Neural crest cell (in vitro differentiated cells): ENCODE data around the gene NR2F2. TPM values are rescaled to one million over a fixed set of nuclear protein-coding genes. Genes with fewer than 3 reads are reported as not detected.

ENCODE experiments used
- DNase-seq: peaks from one replicate; pipeline ENCODE4 v3.0.0; 2021; ENCODE audit warnings: low read depth, mixed read lengths, low spot score
- H3K27ac Mint-ChIP-seq: one replicate; pipeline ENCODE4 v1.8.0; 2021; ENCODE audit warnings: mild to moderate bottlenecking, mixed read lengths; ENCODE audit not compliant: unreplicated experiment
- H3K27me3 Mint-ChIP-seq: 2 replicates; pipeline ENCODE4 v1.8.0; 2021; ENCODE audit warnings: low read depth, mild to moderate bottlenecking, mixed read lengths
- H3K36me3 Mint-ChIP-seq: 2 replicates; pipeline ENCODE4 v1.8.0; 2021; ENCODE audit warnings: low read depth, mild to moderate bottlenecking, mixed read lengths
- H3K4me1 Mint-ChIP-seq: 2 replicates; pipeline ENCODE4 v1.8.0; 2021; ENCODE audit warnings: mixed read lengths
- H3K4me3 Mint-ChIP-seq: one replicate; pipeline ENCODE4 v1.8.0; 2021; ENCODE audit warnings: mild to moderate bottlenecking, mixed read lengths
- H3K9me3 Mint-ChIP-seq: 2 replicates; pipeline ENCODE4 v1.8.0; 2021; ENCODE audit warnings: mixed read lengths
- CTCF ChIP-seq: fragments of 200-600 bp; sonication (generic); conservative IDR thresholded peaks from 2 replicates; pipeline ENCODE4 v1.5.0; 2021; ENCODE audit warnings: antibody characterized with exemption, mild to moderate bottlenecking
- total RNA-seq: library from RNA; stranded (reverse); gene quantifications from 2 replicates; pipeline ENCODE4 v1.2.1, GENCODE V29; 2021

The NR2F2 gene
- total RNA-seq, 1 donor from 2014 or later: 147 TPM

DNA sequence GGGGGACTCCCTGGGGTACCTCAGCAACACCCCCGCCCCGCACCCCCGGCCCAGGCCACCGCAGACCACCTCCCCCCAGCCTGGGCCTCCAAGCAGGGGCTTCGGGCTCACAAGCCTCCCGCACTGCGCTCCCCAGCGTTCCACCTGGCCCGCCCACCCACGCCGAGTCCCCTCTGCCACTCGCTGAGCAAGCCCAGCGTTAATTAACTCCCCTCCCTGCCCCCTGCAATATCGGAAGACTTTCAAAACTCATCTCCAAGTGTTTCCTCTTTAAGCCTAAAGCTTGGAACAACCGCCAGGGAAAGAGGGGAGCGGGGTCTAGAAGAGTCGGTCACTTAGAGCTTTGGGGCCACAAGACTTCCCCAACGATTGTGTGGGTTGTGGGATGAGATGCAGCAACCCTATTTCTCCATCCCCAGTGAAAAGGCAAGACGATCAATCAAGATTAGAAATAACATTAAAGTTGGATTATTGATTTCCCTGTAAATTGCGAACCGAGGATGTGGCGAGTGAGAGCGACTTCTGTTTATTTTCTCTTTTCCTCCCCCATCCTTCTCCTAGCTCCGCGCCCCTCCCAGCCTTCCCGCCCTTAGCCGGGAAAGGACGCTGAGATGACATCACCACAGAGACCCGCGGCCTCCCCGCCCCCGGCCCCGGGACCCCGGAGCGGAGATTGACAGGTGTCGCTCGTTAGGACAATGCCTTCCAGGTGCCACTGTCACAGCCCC is 30.2 kb downstream of the NR2F2 start:
- DNase-seq: no peak
- Mint-ChIP-seq H3K4me1 (peaks cover 70% of the 10 kb centered on the region), H3K4me3 (peak overlapping the region; percentile 76), H3K9me3 (no peaks in the 10 kb centered on the region), H3K27ac (peak overlapping the region; percentile 97), H3K36me3 (no peaks in the 10 kb centered on the region), H3K27me3 (peaks cover 89% of the 10 kb centered on the region)
- TF ChIP-seq CTCF: no peak

DNA sequence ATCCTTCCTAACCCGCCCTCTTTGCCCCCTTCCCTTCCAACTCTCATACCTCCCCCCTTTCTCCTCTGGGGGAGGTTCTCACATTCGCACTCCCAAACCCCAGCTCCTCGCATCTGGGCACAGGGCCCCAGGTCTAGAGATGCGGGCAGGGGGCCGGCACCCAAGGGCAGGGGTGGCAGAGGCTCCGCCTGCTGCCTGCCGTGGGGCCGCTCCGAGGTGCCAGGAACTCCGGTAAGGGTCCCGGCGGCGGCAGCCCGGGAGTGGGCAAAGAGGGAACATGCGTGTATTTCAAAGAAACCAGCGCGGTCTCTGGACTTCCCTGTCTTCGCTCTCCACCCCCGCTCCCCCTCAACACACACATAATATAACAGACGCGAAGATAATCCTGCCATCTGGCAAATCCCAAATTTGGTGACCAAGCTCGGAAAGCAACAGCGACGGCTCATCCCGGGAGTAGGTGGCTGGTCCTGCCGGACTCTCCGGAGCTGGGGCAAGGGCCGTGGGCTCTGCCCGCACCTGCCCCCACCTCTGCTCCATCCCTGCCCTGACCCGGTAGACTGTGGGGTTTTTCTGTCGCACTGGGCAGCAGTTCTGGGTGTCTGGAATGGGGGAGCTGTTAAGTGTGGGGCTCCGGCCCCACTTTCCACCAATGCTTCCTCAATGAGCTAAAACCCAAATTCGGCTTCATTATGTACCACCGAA is 31.0 kb downstream of the NR2F2 start:
- Mint-ChIP-seq H3K27ac (peak overlapping the region; percentile 97), H3K9me3 (no peaks in the 10 kb centered on the region), H3K4me3 (peak overlapping the region; percentile 76), H3K36me3 (no peaks in the 10 kb centered on the region), H3K27me3 (peaks cover 89% of the 10 kb centered on the region), H3K4me1 (peaks cover 68% of the 10 kb centered on the region)
- no peak for DNase-seq
- TF ChIP-seq CTCF: no peak

- H3K4me1 Mint-ChIP-seq: peaks cover 65% of the 10 kb centered on the region
- H3K9me3 Mint-ChIP-seq: no peaks in the 10 kb centered on the region
- DNase-seq: no peak
- H3K36me3 Mint-ChIP-seq: no peaks in the 10 kb centered on the region
- peaks cover 91% of the 10 kb centered on the region for H3K27me3 Mint-ChIP-seq
- no peak overlapping the region for H3K27ac Mint-ChIP-seq
- peak overlapping the region; percentile 76 for H3K4me3 Mint-ChIP-seq
- TF ChIP-seq CTCF: no peak
These were observed 31.7 kb downstream of the NR2F2 start for GRCh38 chr15:96362011-96362754.

DNA sequence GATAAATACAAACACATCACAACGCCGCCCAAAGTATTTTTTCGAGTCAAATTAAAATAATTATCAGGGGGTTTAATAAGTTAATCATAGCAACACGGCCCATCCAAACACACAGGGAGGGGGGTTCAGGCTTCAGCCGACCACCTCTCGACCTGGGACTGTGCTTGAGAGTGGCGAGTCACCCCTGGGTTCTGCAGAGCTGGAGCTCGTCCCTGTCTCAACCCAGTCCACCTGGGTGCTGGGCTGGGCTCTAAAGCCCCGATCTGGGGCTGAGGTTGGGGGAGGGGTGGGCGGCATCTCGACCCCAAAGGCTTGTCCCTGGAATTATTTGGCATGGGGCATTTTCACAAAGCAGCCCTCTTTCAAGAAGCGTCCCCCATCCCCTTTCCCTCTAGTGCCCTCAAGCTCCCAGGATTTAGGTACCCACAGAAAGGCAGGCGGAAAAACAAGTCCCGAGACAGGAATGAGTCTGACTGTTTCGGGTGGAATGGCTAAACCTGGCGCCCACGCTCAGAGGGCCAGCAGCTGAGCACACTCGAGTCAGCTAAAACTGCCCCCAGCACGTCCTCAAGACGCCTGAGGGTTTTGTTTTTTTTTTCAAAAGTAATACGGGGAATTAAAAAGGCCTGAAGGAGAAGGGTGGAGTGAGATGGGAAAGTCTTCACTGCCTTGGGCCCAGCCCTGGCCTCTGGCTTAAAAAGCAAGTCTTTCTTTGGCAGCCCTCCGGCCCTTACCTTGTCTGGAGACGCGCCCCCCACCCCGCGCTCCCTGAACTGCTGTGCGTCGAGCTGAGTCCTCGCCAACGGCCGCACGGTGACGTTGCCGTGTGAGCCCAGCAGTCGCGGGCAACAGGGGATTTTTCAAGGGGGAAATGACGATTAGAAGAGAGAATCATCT is 32.5 kb downstream of the NR2F2 start:
- Mint-ChIP-seq H3K36me3 (no peaks in the 10 kb centered on the region), H3K9me3 (no peaks in the 10 kb centered on the region), H3K27ac (peak overlapping the region; percentile 57), H3K4me3 (peak overlapping the region; percentile 76), H3K4me1 (peaks cover 64% of the 10 kb centered on the region), H3K27me3 (peaks cover 92% of the 10 kb centered on the region)
- no peak for DNase-seq
- TF ChIP-seq CTCF: no peak

GRCh38 chr15:96363707-96364106 is 33.2 kb downstream of the NR2F2 start:
- no peak for DNase-seq

More at GRCh38 chr15:96363707-96364106, 33.2 kb downstream of the NR2F2 start:
- Mint-ChIP-seq H3K27me3 (peaks cover 92% of the 10 kb centered on the region), H3K9me3 (no peaks in the 10 kb centered on the region), H3K27ac (peak overlapping the region; percentile 78), H3K36me3 (no peaks in the 10 kb centered on the region), H3K4me1 (peaks cover 66% of the 10 kb centered on the region), H3K4me3 (peak overlapping the region; percentile 65)
- no peak for TF ChIP-seq CTCF
